OCI-LY7 (cell line): Measurements from ENCODE around the gene TLR9.
"Not testable (repeated sequence)": the region's sequence is repeated elsewhere in the genome, so short reads cannot be mapped to it uniquely, and the experiment has no call there.

Experiments
- CTCF ChIP-seq: fragments of 200-600 bp; sonication (generic); conservative IDR thresholded peaks from 2 replicates; pipeline ENCODE4 v1.5.1; 2014; ENCODE audit warnings: mild to moderate bottlenecking, antibody characterized with exemption, low read length, moderate library complexity, mixed read lengths
- EZH2phosphoT487 ChIP-seq: fragments of 200-600 bp; sonication (generic); IDR thresholded peaks from 2 replicates; pipeline ENCODE4 v1.6.1; 2018; ENCODE audit warnings: low read depth, borderline replicate concordance, mild to moderate bottlenecking, mixed run types, antibody characterized with exemption, low read length, moderate library complexity, mixed read lengths

- TF ChIP-seq CTCF, EZH2phosphoT487: not testable (repeated sequence)
These were observed 46.7 kb upstream of the TLR9 start for GRCh38 chr3:52272172-52272571.
